Measurements from ENCODE around the gene NCF2.
A peak's percentile ranks its signal among the peaks of the same experiment; 100 is the strongest.

The NCF2 gene, protein sequence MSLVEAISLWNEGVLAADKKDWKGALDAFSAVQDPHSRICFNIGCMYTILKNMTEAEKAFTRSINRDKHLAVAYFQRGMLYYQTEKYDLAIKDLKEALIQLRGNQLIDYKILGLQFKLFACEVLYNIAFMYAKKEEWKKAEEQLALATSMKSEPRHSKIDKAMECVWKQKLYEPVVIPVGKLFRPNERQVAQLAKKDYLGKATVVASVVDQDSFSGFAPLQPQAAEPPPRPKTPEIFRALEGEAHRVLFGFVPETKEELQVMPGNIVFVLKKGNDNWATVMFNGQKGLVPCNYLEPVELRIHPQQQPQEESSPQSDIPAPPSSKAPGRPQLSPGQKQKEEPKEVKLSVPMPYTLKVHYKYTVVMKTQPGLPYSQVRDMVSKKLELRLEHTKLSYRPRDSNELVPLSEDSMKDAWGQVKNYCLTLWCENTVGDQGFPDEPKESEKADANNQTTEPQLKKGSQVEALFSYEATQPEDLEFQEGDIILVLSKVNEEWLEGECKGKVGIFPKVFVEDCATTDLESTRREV

DNA sequence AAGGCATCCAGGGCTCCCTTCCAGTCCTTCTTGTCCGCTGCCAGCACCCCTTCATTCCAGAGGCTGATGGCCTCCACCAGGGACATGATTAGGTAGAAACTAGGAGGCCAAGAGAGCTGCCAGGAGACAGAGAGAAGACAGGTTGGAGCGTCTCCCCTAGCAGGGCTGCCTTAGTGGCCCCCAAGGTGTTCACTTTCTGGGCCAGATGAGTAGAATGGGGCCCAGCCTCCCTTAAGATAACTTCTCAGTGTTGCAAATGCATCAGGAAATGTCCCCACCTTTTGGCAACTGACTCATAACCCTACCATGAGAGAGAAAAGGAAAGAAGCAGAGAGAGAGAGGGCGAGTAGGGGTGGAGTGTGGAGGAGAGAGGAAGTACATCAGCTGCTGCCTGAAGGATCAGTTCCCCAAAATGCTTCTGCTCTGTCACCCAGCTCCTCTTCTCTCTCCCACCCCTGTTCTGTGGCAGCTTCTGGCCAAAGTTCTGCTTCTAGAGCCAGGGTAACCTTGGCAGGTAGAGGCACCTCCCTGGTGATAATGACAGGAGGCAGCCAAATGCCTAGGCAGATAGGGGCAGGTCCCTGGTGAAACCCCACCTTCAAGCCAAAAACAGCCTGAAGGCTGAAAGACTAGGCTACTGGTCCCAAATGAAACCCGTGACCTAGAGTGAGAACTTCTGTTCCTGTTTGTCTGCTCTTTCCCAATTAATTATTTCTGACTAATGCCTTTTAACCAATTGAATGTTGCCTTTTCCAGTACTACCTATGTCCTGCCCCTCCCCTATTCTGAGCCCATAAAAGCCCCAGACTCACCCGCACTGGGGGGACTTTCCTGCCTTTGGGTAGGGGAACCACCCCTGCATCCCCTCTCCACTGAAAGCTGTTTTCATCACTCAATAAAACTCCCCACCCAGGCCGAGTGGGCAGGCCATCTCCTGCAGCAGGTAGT, at the start of gene NCF2:
NCF2 (minus strand) TSS at position 216 of the 948 bp plus-strand sequence; CDS start at position 86, 130 bp downstream.
- no peak within 1 kb of the TSS for H2AFZ ChIP-seq
- H3K9ac ChIP-seq: no peak within 1 kb of the TSS
- no peaks in the 10 kb centered on the region for H3K36me3 ChIP-seq (ENCODE audit: control insufficient read depth, insufficient read depth, low read length)
- H3K79me2 ChIP-seq: no peaks in the 10 kb centered on the region
- no peak within 1 kb of the TSS for H3K4me2 ChIP-seq (ENCODE audit: low read length)
- H3K4me1 ChIP-seq: no peaks in the 10 kb centered on the region
- H3K27me3 ChIP-seq (ENCODE audit: control insufficient read depth, insufficient read depth, low read length): no peaks in the 10 kb centered on the region
- H3K9me3 ChIP-seq (ENCODE audit: control insufficient read depth, low read length): no peaks in the 10 kb centered on the region
- TF ChIP-seq, protein P1, sequence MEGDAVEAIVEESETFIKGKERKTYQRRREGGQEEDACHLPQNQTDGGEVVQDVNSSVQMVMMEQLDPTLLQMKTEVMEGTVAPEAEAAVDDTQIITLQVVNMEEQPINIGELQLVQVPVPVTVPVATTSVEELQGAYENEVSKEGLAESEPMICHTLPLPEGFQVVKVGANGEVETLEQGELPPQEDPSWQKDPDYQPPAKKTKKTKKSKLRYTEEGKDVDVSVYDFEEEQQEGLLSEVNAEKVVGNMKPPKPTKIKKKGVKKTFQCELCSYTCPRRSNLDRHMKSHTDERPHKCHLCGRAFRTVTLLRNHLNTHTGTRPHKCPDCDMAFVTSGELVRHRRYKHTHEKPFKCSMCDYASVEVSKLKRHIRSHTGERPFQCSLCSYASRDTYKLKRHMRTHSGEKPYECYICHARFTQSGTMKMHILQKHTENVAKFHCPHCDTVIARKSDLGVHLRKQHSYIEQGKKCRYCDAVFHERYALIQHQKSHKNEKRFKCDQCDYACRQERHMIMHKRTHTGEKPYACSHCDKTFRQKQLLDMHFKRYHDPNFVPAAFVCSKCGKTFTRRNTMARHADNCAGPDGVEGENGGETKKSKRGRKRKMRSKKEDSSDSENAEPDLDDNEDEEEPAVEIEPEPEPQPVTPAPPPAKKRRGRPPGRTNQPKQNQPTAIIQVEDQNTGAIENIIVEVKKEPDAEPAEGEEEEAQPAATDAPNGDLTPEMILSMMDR (IDR thresholded peaks at IDR 0.05): no peak
- H3K4me3 ChIP-seq (ENCODE audit: low read depth, low read length): no peak within 1 kb of the TSS
- H3K27ac ChIP-seq: no peak within 1 kb of the TSS

DNA sequence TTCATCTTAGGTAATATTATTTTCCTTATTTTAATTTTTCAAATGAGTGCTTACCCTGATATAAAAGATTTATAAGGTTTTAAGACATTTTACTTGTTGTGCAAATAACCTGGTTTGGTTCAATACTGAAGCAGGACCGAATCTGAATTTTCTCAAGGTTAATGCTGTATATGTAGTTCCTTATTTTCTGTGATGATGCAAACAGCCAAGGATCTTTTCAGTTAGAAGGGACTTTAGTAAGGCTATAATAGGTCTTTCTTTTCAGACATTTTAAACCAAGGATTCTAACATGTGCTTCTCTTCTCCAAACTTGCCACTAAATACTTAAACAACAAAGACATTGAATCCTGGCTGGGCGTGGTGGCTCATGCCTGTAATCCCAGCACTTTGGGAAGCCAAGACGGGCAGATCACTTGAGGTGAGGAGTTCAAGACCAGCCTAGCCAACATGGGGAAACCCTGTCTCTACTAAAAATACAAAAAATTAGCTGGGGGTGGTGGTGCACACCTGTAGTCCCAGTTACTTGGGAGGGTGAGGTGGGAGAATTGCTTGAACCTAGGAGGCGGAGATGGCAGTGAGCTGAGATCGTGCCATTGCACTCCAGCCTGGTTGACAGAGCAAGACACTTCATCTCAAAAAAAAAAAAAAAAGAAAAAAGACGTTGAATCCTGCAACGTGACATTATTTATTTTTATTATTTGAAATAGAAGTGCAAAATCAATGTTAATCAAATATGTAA, 48.6 kb upstream of the NCF2 start:
- Histone ChIP-seq H2AFZ (no peak overlapping the region), H3K4me1 (no peaks in the 10 kb centered on the region), H3K27me3 (ENCODE audit: control insufficient read depth, insufficient read depth, low read length) (no peaks in the 10 kb centered on the region), H3K9ac (no peak overlapping the region), H3K36me3 (ENCODE audit: control insufficient read depth, insufficient read depth, low read length) (no peaks in the 10 kb centered on the region), H3K4me2 (ENCODE audit: low read length) (no peak overlapping the region), H3K27ac (no peak overlapping the region), H3K9me3 (ENCODE audit: control insufficient read depth, low read length) (no peaks in the 10 kb centered on the region), H3K79me2 (no peaks in the 10 kb centered on the region), H3K4me3 (ENCODE audit: low read depth, low read length) (no peak overlapping the region)
- TF ChIP-seq, protein P1 (IDR thresholded peaks at IDR 0.05): no peak

DNA sequence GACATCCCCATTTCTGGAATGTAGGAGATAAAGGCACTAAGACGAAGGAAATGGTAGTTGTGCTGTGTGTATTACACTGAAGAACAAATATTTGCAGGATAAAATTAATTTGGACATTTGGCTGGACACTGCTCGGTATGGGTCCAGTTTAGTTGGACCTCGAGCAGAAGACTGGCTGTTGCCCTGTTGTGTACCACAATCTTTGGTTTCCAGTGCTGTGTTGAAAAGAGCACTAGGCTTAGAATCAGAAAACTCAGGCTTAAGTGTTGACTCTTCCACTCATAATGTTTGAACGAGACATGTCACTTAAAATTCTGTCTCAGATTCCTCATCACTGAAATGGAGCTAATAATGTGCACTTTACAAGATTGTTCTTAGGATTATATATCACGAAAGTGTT, 46.5 kb upstream of the NCF2 start:
- H3K4me3 ChIP-seq (ENCODE audit: low read depth, low read length): peak overlapping the region; percentile 96
- H3K27me3 ChIP-seq (ENCODE audit: control insufficient read depth, insufficient read depth, low read length): no peaks in the 10 kb centered on the region
- TF ChIP-seq, protein P1 (IDR thresholded peaks at IDR 0.05): no peak
- no peaks in the 10 kb centered on the region for H3K4me1 ChIP-seq
- H2AFZ ChIP-seq: peak overlapping the region; percentile 79
- no peaks in the 10 kb centered on the region for H3K79me2 ChIP-seq
- no peak overlapping the region for H3K27ac ChIP-seq
- no peaks in the 10 kb centered on the region for H3K36me3 ChIP-seq (ENCODE audit: control insufficient read depth, insufficient read depth, low read length)
- peak overlapping the region; percentile 97 for H3K4me2 ChIP-seq (ENCODE audit: low read length)
- no peak overlapping the region for H3K9ac ChIP-seq
- no peaks in the 10 kb centered on the region for H3K9me3 ChIP-seq (ENCODE audit: control insufficient read depth, low read length)

DNA sequence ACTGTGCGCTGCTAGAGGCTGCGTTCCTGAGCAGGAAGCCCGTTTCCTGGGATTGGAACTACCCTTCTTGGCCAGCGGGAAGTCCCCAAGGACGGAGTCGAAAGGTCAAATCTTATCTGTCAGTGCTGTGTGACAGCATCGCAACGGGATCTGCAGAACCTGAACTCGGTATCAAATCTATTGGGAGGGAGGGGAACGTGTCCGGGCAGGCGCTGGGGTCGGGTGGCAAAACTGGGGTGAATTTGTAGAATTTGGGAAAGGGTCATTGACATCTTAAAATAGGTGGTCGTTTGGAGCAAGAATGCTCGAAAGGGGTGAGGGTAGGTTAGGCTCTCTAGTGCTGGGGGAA, 46.0 kb upstream of the NCF2 start:
- no peaks in the 10 kb centered on the region for H3K36me3 ChIP-seq (ENCODE audit: control insufficient read depth, insufficient read depth, low read length)
- H3K27ac ChIP-seq: peak overlapping the region; percentile 77
- peak overlapping the region; percentile 96 for H3K4me3 ChIP-seq (ENCODE audit: low read depth, low read length)
- no peak overlapping the region for H3K9ac ChIP-seq
- H2AFZ ChIP-seq: peak overlapping the region; percentile 79
- H3K4me2 ChIP-seq (ENCODE audit: low read length): peak overlapping the region; percentile 97
- H3K9me3 ChIP-seq (ENCODE audit: control insufficient read depth, low read length): no peaks in the 10 kb centered on the region
- TF ChIP-seq, protein P1 (IDR thresholded peaks at IDR 0.05): no peak
- H3K27me3 ChIP-seq (ENCODE audit: control insufficient read depth, insufficient read depth, low read length): no peaks in the 10 kb centered on the region
- H3K79me2 ChIP-seq: no peaks in the 10 kb centered on the region
- no peaks in the 10 kb centered on the region for H3K4me1 ChIP-seq

Measured in parathyroid adenoma (tissue), 2 donors.